Prostate gland (tissue), 2 donors: ENCODE data around the gene KATNIP.

Experiments
- POLR2AphosphoS5 ChIP-seq: sonication (generic); formaldehyde crosslinking; IDR thresholded peaks from one replicate; pipeline ENCODE4 v1.6.1; 2017; ENCODE audit warnings: antibody characterized with exemption
- TF ChIP-seq, protein P1 (sequence below), 4 experiments: fragments of 200-600 bp in 2 of 4; fragments of 450-650 bp in 2 of 4; sonication (generic) in 2 of 4; IDR thresholded peaks; 1 replicate in 3 of 4; 2 replicates in 1 of 4; pipeline ENCODE4 v1.5.1; 2016 to 2019; ENCODE audit warnings: antibody characterized with exemption in 4 of 4, mild to moderate bottlenecking in 2 of 4, moderate library complexity in 2 of 4

DNA sequence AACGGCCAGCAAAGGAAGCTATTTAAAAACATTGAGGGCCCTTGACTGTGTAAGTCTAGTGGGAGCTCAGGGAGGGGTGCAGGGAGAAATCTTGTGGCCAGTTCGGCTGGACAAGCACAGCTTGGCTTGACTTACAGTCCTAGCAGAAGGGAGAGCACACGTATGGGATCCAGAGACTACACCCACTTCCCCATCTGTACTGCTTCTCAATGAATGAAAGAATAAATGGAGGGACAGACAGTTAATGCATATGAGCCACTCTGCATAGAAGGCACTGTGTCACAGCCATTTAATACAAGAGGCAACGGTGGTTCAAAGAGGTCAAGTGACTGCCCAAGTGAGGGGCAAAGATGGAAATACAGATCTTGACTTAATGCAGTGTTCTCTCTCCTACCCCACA, 15.7 kb upstream of the KATNIP start:
- TF ChIP-seq, protein P1, sequence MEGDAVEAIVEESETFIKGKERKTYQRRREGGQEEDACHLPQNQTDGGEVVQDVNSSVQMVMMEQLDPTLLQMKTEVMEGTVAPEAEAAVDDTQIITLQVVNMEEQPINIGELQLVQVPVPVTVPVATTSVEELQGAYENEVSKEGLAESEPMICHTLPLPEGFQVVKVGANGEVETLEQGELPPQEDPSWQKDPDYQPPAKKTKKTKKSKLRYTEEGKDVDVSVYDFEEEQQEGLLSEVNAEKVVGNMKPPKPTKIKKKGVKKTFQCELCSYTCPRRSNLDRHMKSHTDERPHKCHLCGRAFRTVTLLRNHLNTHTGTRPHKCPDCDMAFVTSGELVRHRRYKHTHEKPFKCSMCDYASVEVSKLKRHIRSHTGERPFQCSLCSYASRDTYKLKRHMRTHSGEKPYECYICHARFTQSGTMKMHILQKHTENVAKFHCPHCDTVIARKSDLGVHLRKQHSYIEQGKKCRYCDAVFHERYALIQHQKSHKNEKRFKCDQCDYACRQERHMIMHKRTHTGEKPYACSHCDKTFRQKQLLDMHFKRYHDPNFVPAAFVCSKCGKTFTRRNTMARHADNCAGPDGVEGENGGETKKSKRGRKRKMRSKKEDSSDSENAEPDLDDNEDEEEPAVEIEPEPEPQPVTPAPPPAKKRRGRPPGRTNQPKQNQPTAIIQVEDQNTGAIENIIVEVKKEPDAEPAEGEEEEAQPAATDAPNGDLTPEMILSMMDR (IDR thresholded peaks at IDR 0.05), result no peak
- TF ChIP-seq POLR2AphosphoS5, result no peak
